Measurements from ENCODE around the gene HMGN5.
A peak's percentile ranks its signal among the peaks of the same experiment; 100 is the strongest.

HMGN5 gene

GRCh38 chrX:81201671-81202455, at the start of gene HMGN5, which contains the start of gene SH3BGRL:
HMGN5 (minus strand) TSS chrX:81201913; CDS start chrX:81121549, 80,364 bp downstream.
SH3BGRL (plus strand) TSS chrX:81202102; CDS start chrX:81202201, 99 bp downstream.
- peak; percentile 90 for DNase-seq (ENCODE audit: low spot score)

GRCh38 chrX:81241753-81242152, 40.0 kb upstream of the HMGN5 start:
- DNase-seq (ENCODE audit: low spot score) = no peak

GRCh38 chrX:81240701-81241331, 39.1 kb upstream of the HMGN5 start:
- no peak for DNase-seq (ENCODE audit: low spot score)

GRCh38 chrX:81238166-81238565, 36.5 kb upstream of the HMGN5 start:
- no peak for DNase-seq (ENCODE audit: low spot score)

GRCh38 chrX:81237516-81237915, 35.8 kb upstream of the HMGN5 start:
- DNase-seq (ENCODE audit: low spot score) = no peak

- no peak for DNase-seq (ENCODE audit: low spot score)
Observed at GRCh38 chrX:81232218-81232617, 30.5 kb upstream of the HMGN5 start.

- no peak for DNase-seq (ENCODE audit: low spot score)
Observed at GRCh38 chrX:81231476-81231875, 29.8 kb upstream of the HMGN5 start.

GRCh38 chrX:81229901-81230300, 28.2 kb upstream of the HMGN5 start:
- DNase-seq (ENCODE audit: low spot score) = no peak

GRCh38 chrX:81229229-81229628, 27.5 kb upstream of the HMGN5 start:
- no peak for DNase-seq (ENCODE audit: low spot score)

- no peak for DNase-seq (ENCODE audit: low spot score)
Observed at GRCh38 chrX:81215685-81216084, 14.0 kb upstream of the HMGN5 start.

GRCh38 chrX:81208916-81209315, 7.2 kb upstream of the HMGN5 start:
- no peak for DNase-seq (ENCODE audit: low spot score)

GRCh38 chrX:81206476-81206875, 4.8 kb upstream of the HMGN5 start:
- DNase-seq (ENCODE audit: low spot score) = no peak

- no peak for DNase-seq (ENCODE audit: low spot score)
Observed at GRCh38 chrX:81205551-81205950, 3.8 kb upstream of the HMGN5 start.

GRCh38 chrX:81202943-81203342, 1.2 kb upstream of the HMGN5 start:
- DNase-seq (ENCODE audit: low spot score) = no peak

GRCh38 chrX:81202456-81202819, 725 bp upstream of the HMGN5 start:
- peak; percentile 44 for DNase-seq (ENCODE audit: low spot score)

GRCh38 chrX:81201071-81201470, 642 bp downstream of the HMGN5 start:
- DNase-seq (ENCODE audit: low spot score) = no peak

- peak; percentile 75 for DNase-seq (ENCODE audit: low spot score)
Observed at GRCh38 chrX:81195712-81196111, 6.0 kb downstream of the HMGN5 start.

- no peak for DNase-seq (ENCODE audit: low spot score)
Observed at GRCh38 chrX:81195259-81195658, 6.5 kb downstream of the HMGN5 start.

GRCh38 chrX:81174286-81174685, 27.4 kb downstream of the HMGN5 start:
- peak; percentile 44 for DNase-seq (ENCODE audit: low spot score)

GRCh38 chrX:81168391-81168790, 33.3 kb downstream of the HMGN5 start:
- no peak for DNase-seq (ENCODE audit: low spot score)

GRCh38 chrX:81121513-81122363, 80.0 kb downstream of the HMGN5 start:
- DNase-seq (ENCODE audit: low spot score) = peak; percentile 93

- peak; percentile 79 for DNase-seq (ENCODE audit: low spot score)
Observed at GRCh38 chrX:81120936-81121371, 80.8 kb downstream of the HMGN5 start.
